Activated naive CD8-positive, alpha-beta T cell treated with anti-CD3 and anti-CD28 coated beads for 36 hours (primary cell): Measurements from ENCODE around the gene FXYD4. TPM values are rescaled to one million over a fixed set of nuclear protein-coding genes. Genes with fewer than 3 reads are reported as not detected.

Experiments
- DNase-seq: peaks from one replicate; pipeline ENCODE4 v3.0.0; 2021
- H3K27ac Mint-ChIP-seq: one replicate; pipeline ENCODE4 v1.8.0; 2022; ENCODE audit warnings: mild to moderate bottlenecking, moderate library complexity, mixed read lengths
- H3K27me3 Mint-ChIP-seq: one replicate; pipeline ENCODE4 v1.8.0; 2022; ENCODE audit warnings: mild to moderate bottlenecking, mixed read lengths
- H3K36me3 Mint-ChIP-seq: one replicate; pipeline ENCODE4 v1.8.0; 2021; ENCODE audit warnings: mild to moderate bottlenecking, mixed read lengths
- H3K4me1 Mint-ChIP-seq: one replicate; pipeline ENCODE4 v1.8.0; 2021; ENCODE audit warnings: mixed read lengths
- H3K4me3 Mint-ChIP-seq: one replicate; pipeline ENCODE4 v1.8.0; 2022; ENCODE audit warnings: mild to moderate bottlenecking, moderate library complexity, mixed read lengths
- H3K9me3 Mint-ChIP-seq: one replicate; pipeline ENCODE4 v1.8.0; 2022; ENCODE audit warnings: mixed read lengths
- total RNA-seq, 2 experiments: library from RNA; stranded (reverse); gene quantifications; one replicate each; pipeline ENCODE4 v1.2.3, GENCODE V29; 2021

The FXYD4 gene
- total RNA-seq, 2 experiments from 2014 or later = not detected

DNA sequence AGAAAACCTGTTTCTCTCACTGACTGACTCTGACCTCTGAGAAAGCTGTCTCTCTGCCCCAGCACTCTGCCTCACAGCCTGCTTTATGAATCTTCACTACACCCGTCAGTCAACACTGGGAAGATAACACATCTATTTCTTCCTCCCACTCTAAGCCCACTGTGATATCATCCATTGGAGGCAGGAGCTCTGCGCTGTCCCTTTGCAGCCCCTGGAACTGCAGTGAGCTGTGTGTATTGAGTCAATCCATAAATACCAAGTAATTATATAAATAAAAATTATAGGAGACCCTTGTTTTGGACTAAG, 17.2 kb upstream of the FXYD4 start:
- Mint-ChIP-seq H3K4me1 (peaks cover 13% of the 10 kb centered on the region), H3K27me3 (peaks cover 21% of the 10 kb centered on the region), H3K27ac (no peak overlapping the region), H3K4me3 (no peak overlapping the region), H3K9me3 (no peaks in the 10 kb centered on the region), H3K36me3 (no peaks in the 10 kb centered on the region)
- no peak for DNase-seq

DNA sequence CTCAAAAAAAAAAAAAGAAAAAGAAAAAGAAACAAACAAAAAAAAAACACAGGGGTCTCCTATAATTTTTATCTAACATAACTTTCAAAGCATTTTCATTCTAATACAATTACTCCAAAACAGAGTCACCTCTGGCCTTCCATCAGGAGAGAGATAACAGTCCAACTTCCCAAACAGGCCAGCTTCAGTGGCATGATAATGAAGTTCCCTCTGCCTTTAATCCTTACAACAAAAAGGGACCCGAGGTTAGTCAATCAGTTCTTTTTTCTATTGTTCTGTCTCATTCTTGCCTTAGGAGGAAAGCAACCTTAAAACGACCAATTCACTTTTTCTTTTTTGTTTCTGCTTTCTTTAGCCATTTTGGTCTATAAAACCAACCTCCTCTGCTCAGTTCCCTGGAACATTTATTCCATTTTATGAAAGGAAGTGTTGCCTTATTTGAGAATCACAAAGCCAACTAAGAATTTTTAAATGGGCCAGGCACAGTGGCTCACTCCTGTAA, 16.5 kb upstream of the FXYD4 start:
- H3K4me1 Mint-ChIP-seq = peaks cover 14% of the 10 kb centered on the region
- H3K27ac Mint-ChIP-seq = no peak overlapping the region
- no peaks in the 10 kb centered on the region for H3K36me3 Mint-ChIP-seq
- peaks cover 14% of the 10 kb centered on the region for H3K27me3 Mint-ChIP-seq
- H3K4me3 Mint-ChIP-seq = no peak overlapping the region
- DNase-seq = no peak
- H3K9me3 Mint-ChIP-seq = no peaks in the 10 kb centered on the region

DNA sequence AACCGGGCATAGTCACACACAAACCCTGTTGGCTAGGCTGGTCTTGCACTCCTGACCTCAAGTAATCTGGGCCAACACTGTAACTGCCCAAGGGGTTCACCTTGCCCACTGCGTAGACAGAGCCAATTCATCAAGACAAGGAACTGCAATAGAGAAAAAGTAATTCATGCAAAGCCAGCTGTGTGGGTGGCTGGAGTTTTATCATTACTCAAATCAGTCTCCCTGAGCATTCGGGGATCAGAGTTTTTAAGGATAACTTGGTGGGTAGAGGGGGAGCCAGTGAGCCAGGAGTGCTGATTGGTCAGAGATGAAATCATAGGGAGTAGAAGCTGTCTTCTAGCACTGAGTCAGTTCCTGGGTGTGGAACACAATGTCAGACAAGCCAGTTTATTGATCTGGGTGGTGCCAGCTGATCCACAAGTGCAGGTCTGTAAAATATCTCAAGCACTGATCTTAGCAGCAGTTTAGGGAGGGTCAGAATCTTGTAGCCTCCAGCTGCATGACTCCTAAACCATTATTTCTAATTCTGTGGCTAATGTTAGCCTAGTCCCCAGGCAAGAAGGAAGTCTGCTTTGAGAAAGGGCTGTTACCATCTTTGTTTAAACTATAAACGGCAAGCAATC, 15.6 kb upstream of the FXYD4 start:
- H3K27me3 Mint-ChIP-seq = peaks cover 5% of the 10 kb centered on the region
- no peak for DNase-seq
- H3K36me3 Mint-ChIP-seq = peaks cover 5% of the 10 kb centered on the region
- no peaks in the 10 kb centered on the region for H3K9me3 Mint-ChIP-seq
- peaks cover 18% of the 10 kb centered on the region for H3K4me1 Mint-ChIP-seq
- no peak overlapping the region for H3K27ac Mint-ChIP-seq
- H3K4me3 Mint-ChIP-seq = no peak overlapping the region

- Mint-ChIP-seq H3K36me3 (peaks cover 16% of the 10 kb centered on the region), H3K4me1 (peaks cover 35% of the 10 kb centered on the region), H3K9me3 (peaks cover 1% of the 10 kb centered on the region), H3K27ac (peak overlapping the region; percentile 98), H3K27me3 (no peaks in the 10 kb centered on the region), H3K4me3 (peak overlapping the region; percentile 49)
- DNase-seq = no peak
These were observed 11.3 kb upstream of the FXYD4 start for GRCh38 chr10:43360086-43360485.

GRCh38 chr10:43361547-43362190, 9.8 kb upstream of the FXYD4 start:
- H3K27me3 Mint-ChIP-seq = no peaks in the 10 kb centered on the region
- peak overlapping the region; percentile 98 for H3K27ac Mint-ChIP-seq
- DNase-seq = peak; percentile 55
- H3K4me3 Mint-ChIP-seq = peak overlapping the region; percentile 97
- peaks cover 28% of the 10 kb centered on the region for H3K4me1 Mint-ChIP-seq
- peaks cover 16% of the 10 kb centered on the region for H3K36me3 Mint-ChIP-seq
- peaks cover 1% of the 10 kb centered on the region for H3K9me3 Mint-ChIP-seq

- Mint-ChIP-seq H3K9me3 (peaks cover 1% of the 10 kb centered on the region), H3K27me3 (no peaks in the 10 kb centered on the region), H3K4me3 (peak overlapping the region; percentile 97), H3K4me1 (peaks cover 28% of the 10 kb centered on the region), H3K36me3 (peaks cover 16% of the 10 kb centered on the region), H3K27ac (peak overlapping the region; percentile 98)
- DNase-seq = peak; percentile 97
These were observed 9.1 kb upstream of the FXYD4 start for GRCh38 chr10:43362191-43362839.

DNA sequence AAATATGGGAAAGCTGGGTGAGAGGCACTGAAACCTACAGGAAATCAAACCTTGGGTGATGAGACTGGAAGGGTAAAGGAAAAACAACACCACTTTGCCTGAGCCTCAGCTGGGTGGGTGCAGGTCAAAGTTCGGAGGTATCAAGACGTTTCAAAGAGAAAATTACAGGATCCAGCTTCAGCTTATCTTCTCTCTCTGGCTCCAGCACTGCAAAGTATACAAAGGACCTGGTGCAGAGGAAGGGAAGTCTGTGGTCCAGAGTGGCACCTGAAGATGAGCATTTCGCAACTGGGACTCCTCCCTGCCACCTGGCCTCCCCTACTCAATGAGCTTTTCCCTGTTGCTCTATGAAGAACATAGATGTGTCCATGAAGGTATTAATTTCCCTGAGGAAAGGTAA, 6.4 kb upstream of the FXYD4 start:
- Mint-ChIP-seq H3K27ac (no peak overlapping the region), H3K9me3 (peaks cover 1% of the 10 kb centered on the region), H3K4me3 (no peak overlapping the region), H3K36me3 (peaks cover 15% of the 10 kb centered on the region), H3K4me1 (peaks cover 26% of the 10 kb centered on the region), H3K27me3 (no peaks in the 10 kb centered on the region)
- DNase-seq = no peak

DNA sequence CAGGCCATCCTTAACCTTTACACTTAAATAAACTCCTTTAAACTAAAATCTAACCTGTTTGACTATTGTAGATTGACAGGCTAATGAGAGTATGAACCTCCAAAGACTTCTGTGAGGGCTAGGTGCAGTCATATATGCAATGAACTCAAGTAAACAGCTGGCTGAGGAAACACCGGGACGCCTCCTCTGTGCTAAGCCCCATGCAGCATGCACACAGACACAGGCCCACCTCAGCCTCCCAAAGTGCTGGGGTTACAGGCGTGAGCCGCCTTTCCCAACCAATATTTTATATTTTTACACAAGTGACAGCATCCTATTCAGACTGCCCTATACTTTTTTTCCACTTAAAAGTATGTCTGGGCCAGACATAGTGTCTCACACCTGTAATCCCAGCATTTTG, 1.5 kb upstream of the FXYD4 start:
- H3K27ac Mint-ChIP-seq = no peak overlapping the region
- no peaks in the 10 kb centered on the region for H3K36me3 Mint-ChIP-seq
- H3K9me3 Mint-ChIP-seq = no peaks in the 10 kb centered on the region
- H3K4me1 Mint-ChIP-seq = peaks cover 7% of the 10 kb centered on the region
- no peak for DNase-seq
- no peak overlapping the region for H3K4me3 Mint-ChIP-seq
- H3K27me3 Mint-ChIP-seq = no peaks in the 10 kb centered on the region

DNA sequence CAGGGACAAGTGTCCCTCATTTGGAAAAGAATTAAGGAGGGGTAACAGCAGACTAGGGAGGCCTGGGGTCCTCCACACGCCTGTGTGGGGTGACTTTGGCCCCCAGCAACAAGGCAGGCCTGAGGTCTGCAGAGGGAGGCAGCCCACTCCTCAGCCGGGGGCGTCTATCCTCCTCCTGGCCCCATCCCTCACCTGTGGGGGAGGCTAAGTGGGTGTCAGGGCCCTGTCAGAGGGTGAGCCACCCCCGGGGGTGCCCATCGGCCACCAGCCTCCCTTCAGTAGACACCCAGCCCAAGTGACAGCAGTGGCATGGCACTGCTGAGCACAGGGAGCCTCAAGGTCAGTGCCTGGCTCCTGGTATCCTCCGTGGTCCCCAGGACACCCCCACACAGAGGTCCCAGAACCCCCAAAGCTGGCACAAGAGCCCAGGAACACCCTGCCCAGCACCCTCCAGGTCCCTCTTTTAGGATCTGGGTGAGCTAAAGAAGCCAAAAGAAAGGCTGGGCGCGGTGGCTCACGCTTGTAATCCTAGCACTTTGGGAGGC, 693 bp upstream of the FXYD4 start:
- H3K27ac Mint-ChIP-seq = no peak overlapping the region
- no peaks in the 10 kb centered on the region for H3K27me3 Mint-ChIP-seq
- no peaks in the 10 kb centered on the region for H3K36me3 Mint-ChIP-seq
- DNase-seq = no peak
- H3K4me1 Mint-ChIP-seq = peaks cover 7% of the 10 kb centered on the region
- no peak overlapping the region for H3K4me3 Mint-ChIP-seq
- H3K9me3 Mint-ChIP-seq = no peaks in the 10 kb centered on the region

DNA sequence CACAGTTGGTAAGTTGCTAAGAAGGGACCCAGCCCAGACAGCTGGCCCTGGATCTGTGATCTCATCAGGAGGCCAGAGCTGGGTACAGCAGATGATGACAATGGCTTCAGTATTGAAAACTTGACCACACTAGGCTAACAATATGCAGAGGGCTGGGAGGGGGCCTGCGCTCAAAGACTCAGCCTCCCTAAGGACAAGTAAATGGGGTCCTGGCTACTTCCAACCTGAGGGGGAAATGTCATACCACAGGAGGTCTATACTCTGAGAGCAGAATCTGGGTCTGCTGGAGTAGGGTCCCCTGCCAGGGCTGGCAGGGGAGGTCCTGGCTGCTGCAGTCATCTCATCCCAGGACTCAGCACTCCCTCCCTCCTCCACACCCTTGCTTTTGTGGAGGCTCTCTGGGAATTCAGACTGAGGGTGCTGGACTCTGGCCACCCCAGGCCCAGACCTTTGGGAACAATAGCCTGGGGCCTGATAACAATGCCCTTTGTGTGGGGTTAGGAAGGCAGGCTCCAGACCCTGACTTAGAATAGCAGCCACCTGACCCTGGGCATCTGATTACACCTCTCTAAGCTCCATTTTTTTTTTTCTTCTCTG, 1.4 kb downstream of the FXYD4 start:
- no peak for DNase-seq
- H3K4me1 Mint-ChIP-seq = peaks cover 7% of the 10 kb centered on the region
- no peak overlapping the region for H3K27ac Mint-ChIP-seq
- no peak overlapping the region for H3K4me3 Mint-ChIP-seq
- H3K9me3 Mint-ChIP-seq = no peaks in the 10 kb centered on the region
- no peaks in the 10 kb centered on the region for H3K36me3 Mint-ChIP-seq
- no peaks in the 10 kb centered on the region for H3K27me3 Mint-ChIP-seq

DNA sequence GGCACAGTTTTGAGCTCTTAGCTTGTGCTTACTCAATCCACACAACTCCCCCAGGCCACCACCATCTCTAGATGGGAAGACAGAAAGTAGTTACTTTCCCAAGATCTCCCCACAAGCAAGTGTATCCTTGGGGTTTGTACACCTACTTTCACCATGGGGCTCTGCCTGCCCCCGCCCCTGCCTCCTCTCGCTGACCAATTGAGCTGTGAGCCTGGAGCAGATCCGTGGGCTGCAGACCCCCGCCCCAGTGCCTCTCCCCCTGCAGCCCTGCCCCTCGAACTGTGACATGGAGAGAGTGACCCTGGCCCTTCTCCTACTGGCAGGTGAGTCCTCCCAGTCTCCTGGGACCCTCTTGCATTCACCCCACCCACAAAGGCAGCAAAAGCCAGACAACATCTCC, 2.0 kb downstream of the FXYD4 start:
- Mint-ChIP-seq H3K27ac (no peak overlapping the region), H3K9me3 (no peaks in the 10 kb centered on the region), H3K4me1 (peaks cover 7% of the 10 kb centered on the region), H3K36me3 (no peaks in the 10 kb centered on the region), H3K4me3 (no peak overlapping the region), H3K27me3 (no peaks in the 10 kb centered on the region)
- DNase-seq = no peak

GRCh38 chr10:43374194-43374593, 2.8 kb downstream of the FXYD4 start:
- peaks cover 7% of the 10 kb centered on the region for H3K4me1 Mint-ChIP-seq
- no peak for DNase-seq
- H3K9me3 Mint-ChIP-seq = no peaks in the 10 kb centered on the region
- no peak overlapping the region for H3K27ac Mint-ChIP-seq
- H3K27me3 Mint-ChIP-seq = no peaks in the 10 kb centered on the region
- no peaks in the 10 kb centered on the region for H3K36me3 Mint-ChIP-seq
- H3K4me3 Mint-ChIP-seq = no peak overlapping the region

DNA sequence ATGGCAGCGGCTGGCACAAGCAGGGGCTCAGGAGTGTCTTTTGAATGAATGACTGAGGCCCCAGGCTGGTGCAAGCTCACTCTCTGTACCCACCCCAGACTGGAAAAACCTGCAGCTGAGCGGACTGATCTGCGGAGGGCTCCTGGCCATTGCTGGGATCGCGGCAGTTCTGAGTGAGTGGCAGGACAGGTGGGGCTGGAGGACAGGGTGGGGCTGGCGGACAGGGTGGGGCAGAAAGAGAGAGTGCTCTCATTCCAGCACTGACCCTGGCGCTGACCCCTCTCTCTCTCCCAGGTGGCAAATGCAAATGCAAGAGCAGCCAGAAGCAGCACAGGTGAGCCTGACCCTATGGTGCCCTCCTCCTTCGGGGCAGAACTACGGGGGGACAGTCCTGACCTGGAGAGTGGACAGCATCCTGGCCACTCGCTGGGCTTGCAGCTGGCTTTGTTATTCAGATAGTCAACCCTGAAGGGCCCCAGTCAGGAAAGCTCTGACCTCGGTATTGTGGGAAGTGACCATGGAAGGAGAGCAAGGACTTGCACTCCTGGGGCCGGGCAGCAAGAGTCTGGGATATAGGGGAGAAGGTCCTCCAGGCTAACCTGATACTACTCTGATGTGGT, 4.1 kb downstream of the FXYD4 start:
- Mint-ChIP-seq H3K36me3 (no peaks in the 10 kb centered on the region), H3K4me3 (no peak overlapping the region), H3K27me3 (no peaks in the 10 kb centered on the region), H3K4me1 (peaks cover 7% of the 10 kb centered on the region), H3K27ac (no peak overlapping the region), H3K9me3 (no peaks in the 10 kb centered on the region)
- no peak for DNase-seq

DNA sequence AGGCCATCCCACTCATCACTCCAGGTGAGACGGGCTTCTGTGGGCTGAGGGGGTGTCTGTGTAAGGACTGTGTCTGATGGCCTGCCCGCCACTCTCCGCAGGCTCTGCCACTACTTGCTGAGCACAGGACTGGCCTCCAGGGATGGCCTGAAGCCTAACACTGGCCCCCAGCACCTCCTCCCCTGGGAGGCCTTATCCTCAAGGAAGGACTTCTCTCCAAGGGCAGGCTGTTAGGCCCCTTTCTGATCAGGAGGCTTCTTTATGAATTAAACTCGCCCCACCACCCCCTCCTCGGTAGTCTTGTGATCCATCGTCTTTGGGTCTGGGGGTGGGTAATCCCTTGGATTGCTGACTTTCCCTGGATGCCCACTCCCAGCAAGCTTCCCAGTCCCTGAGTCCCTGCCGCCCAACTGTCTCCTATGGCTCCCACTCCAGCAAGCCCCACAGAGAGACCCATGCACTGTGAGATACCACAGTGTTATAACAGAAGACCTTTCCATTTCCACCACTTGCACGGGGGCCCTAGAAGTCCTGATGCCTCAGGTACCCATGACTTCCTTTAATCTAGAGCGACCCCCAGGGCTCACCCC, 4.7 kb downstream of the FXYD4 start:
- no peak overlapping the region for H3K27ac Mint-ChIP-seq
- DNase-seq = no peak
- H3K4me1 Mint-ChIP-seq = peaks cover 7% of the 10 kb centered on the region
- no peaks in the 10 kb centered on the region for H3K36me3 Mint-ChIP-seq
- H3K9me3 Mint-ChIP-seq = no peaks in the 10 kb centered on the region
- H3K4me3 Mint-ChIP-seq = no peak overlapping the region
- H3K27me3 Mint-ChIP-seq = no peaks in the 10 kb centered on the region
